Smooth muscle cell (in vitro differentiated cells): Measurements from ENCODE around the gene PARD3. TPM values are rescaled to one million over a fixed set of nuclear protein-coding genes. Genes with fewer than 3 reads are reported as not detected.

Experiments
- DNase-seq: peaks from one replicate; lab custom pipeline; 2025; ENCODE audit not compliant: unreplicated experiment; lab: John Stamatoyannopoulos, UW
- H2AFZ ChIP-seq: fragments of 200-600 bp; sonication (generic); 2 replicates; pipeline ENCODE4 v1.6.0; 2016; ENCODE audit warnings: antibody characterized with exemption, low read depth, mild to moderate bottlenecking
- H3F3A ChIP-seq: fragments of 200-600 bp; sonication (generic); 2 replicates; pipeline ENCODE4 v1.6.0; 2017; ENCODE audit warnings: antibody characterized with exemption, low read depth
- H3K27ac ChIP-seq: fragments of 200-600 bp; sonication (generic); 2 replicates; pipeline ENCODE4 v1.5.1; 2016; ENCODE audit warnings: low read depth, mild to moderate bottlenecking
- H3K27me3 ChIP-seq: fragments of 200-600 bp; sonication (generic); 2 replicates; pipeline ENCODE4 v1.6.1; 2016; ENCODE audit warnings: low read depth, mild to moderate bottlenecking
- H3K36me3 ChIP-seq: fragments of 200-600 bp; sonication (generic); 2 replicates; pipeline ENCODE4 v1.5.1; 2016; ENCODE audit warnings: low read depth
- H3K4me1 ChIP-seq: fragments of 200-600 bp; sonication (generic); 2 replicates; pipeline ENCODE4 v1.5.1; 2016; ENCODE audit warnings: low read depth
- H3K4me2 ChIP-seq: fragments of 200-600 bp; sonication (generic); 2 replicates; pipeline ENCODE4 v1.6.0; 2016; ENCODE audit warnings: mild to moderate bottlenecking
- H3K4me3 ChIP-seq: fragments of 200-600 bp; sonication (generic); 2 replicates; pipeline ENCODE4 v1.5.1; 2016; ENCODE audit warnings: mild to moderate bottlenecking
- H3K79me2 ChIP-seq: fragments of 200-600 bp; sonication (generic); 2 replicates; pipeline ENCODE4 v1.6.0; 2016; ENCODE audit warnings: low read depth, mild to moderate bottlenecking
- H3K9ac ChIP-seq: fragments of 200-600 bp; sonication (generic); 2 replicates; pipeline ENCODE4 v1.6.0; 2016; ENCODE audit warnings: low read depth
- H3K9me3 ChIP-seq: fragments of 200-600 bp; sonication (generic); replicated peaks from 2 replicates; pipeline ENCODE4 v1.5.1; 2016; ENCODE audit warnings: low read depth
- H4K20me1 ChIP-seq: fragments of 200-600 bp; sonication (generic); 2 replicates; pipeline ENCODE4 v1.6.0; 2016; ENCODE audit warnings: low read depth
- WGBS: methylation state at CpG from one replicate; pipeline ENCODE4 v1.1.7; 2016; ENCODE audit warnings: low lambda C conversion rate; 5-methylcytosine and 5-hydroxymethylcytosine counted together
- polyA plus RNA-seq: library from polyadenylated mRNA; unstranded; fragments of >200 nt; fragmentation: Nextera tagmentation; extraction: Ambion mirVana; gene quantifications from 2 replicates; pipeline ENCODE4 v1.2.1, GENCODE V29; 2016
- total RNA-seq: library from RNA; depleted of rRNA; stranded (reverse); fragments of >200 nt; gene quantifications from 2 replicates; pipeline ENCODE4 v1.2.3, GENCODE V29; 2014
- TF ChIP-seq, protein P1 (sequence below): fragments of 200-600 bp; sonication (generic); IDR thresholded peaks from 2 replicates; pipeline ENCODE4 v1.5.1; 2017; ENCODE audit warnings: borderline replicate concordance, mild to moderate bottlenecking, antibody characterized with exemption; ENCODE audit not compliant: insufficient read depth, poor library complexity, severe bottlenecking

Gene PARD3
- total and polyA plus RNA-seq, 2 experiments from 2014 or later, result 17.5 to 26.0 TPM

DNA sequence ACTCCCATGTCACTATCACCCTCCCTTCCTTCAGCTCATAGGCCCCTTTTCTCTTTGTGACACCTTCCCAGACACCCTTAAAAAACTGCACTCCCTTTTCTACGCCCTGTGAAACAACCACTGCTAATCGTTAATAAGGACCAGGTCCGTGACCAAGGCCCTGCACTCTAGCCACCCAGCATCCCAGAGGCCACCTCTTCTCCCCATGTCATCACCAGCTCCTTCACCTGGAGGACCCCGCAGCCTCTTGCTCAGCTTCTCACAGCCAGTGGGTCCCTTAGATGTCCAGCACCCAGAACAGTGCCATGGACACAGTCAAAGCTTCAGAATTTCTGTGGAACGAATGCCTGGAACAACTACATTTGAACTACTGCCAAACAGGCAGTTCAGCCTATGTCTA is 2.3 kb downstream of the PARD3 start:
- Histone ChIP-seq H3K27ac (no peak overlapping the region), H2AFZ (no peak overlapping the region), H3K9me3 (no peaks in the 10 kb centered on the region), H3K79me2 (peaks cover 54% of the 10 kb centered on the region), H3K9ac (no peak overlapping the region), H3K36me3 (no peaks in the 10 kb centered on the region), H3F3A (no peaks in the 10 kb centered on the region), H3K4me3 (peak overlapping the region; percentile 88), H3K4me2 (peak overlapping the region; percentile 95), H4K20me1 (peaks cover 59% of the 10 kb centered on the region), H3K27me3 (no peaks in the 10 kb centered on the region), H3K4me1 (peaks cover 18% of the 10 kb centered on the region)
- 87% methylated on average over 5 of the region's 5 CpGs for WGBS
- no peak for DNase-seq
- TF ChIP-seq, protein P1, sequence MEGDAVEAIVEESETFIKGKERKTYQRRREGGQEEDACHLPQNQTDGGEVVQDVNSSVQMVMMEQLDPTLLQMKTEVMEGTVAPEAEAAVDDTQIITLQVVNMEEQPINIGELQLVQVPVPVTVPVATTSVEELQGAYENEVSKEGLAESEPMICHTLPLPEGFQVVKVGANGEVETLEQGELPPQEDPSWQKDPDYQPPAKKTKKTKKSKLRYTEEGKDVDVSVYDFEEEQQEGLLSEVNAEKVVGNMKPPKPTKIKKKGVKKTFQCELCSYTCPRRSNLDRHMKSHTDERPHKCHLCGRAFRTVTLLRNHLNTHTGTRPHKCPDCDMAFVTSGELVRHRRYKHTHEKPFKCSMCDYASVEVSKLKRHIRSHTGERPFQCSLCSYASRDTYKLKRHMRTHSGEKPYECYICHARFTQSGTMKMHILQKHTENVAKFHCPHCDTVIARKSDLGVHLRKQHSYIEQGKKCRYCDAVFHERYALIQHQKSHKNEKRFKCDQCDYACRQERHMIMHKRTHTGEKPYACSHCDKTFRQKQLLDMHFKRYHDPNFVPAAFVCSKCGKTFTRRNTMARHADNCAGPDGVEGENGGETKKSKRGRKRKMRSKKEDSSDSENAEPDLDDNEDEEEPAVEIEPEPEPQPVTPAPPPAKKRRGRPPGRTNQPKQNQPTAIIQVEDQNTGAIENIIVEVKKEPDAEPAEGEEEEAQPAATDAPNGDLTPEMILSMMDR, result no peak

DNA sequence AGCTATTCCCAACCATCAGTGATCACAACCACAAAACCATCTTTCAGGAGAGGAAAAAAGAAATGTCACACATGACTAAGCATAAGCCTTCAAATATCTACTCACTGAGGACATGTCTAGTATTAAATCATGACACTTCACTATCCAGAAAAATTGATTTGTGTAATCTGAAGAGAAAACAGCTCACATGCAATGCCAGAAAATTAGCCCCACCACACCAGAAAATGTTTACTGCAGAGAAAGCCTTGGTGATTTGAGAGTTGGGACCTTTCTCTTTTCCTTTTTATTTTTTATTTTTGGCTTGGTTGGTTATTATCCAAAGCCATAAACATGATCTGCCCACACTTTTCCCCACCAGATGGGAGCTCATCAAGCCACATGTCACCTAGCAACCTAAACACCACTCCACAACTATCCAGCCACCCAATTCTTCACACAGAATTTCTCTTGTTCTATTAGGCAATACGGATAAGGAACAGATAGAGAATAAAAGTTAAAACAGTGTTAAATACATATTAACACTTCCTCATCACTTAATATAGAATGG is 3.1 kb downstream of the PARD3 start:
- Histone ChIP-seq H3K79me2 (peaks cover 61% of the 10 kb centered on the region), H2AFZ (no peak overlapping the region), H3K4me1 (peaks cover 18% of the 10 kb centered on the region), H3F3A (no peaks in the 10 kb centered on the region), H3K4me3 (no peak overlapping the region), H3K27ac (no peak overlapping the region), H4K20me1 (peaks cover 64% of the 10 kb centered on the region), H3K36me3 (no peaks in the 10 kb centered on the region), H3K4me2 (no peak overlapping the region), H3K9me3 (no peaks in the 10 kb centered on the region), H3K27me3 (no peaks in the 10 kb centered on the region), H3K9ac (no peak overlapping the region)
- no peak for DNase-seq
- WGBS, result 95% methylated on average over 1 of the region's 1 CpG
- TF ChIP-seq, protein P1, result no peak

DNA sequence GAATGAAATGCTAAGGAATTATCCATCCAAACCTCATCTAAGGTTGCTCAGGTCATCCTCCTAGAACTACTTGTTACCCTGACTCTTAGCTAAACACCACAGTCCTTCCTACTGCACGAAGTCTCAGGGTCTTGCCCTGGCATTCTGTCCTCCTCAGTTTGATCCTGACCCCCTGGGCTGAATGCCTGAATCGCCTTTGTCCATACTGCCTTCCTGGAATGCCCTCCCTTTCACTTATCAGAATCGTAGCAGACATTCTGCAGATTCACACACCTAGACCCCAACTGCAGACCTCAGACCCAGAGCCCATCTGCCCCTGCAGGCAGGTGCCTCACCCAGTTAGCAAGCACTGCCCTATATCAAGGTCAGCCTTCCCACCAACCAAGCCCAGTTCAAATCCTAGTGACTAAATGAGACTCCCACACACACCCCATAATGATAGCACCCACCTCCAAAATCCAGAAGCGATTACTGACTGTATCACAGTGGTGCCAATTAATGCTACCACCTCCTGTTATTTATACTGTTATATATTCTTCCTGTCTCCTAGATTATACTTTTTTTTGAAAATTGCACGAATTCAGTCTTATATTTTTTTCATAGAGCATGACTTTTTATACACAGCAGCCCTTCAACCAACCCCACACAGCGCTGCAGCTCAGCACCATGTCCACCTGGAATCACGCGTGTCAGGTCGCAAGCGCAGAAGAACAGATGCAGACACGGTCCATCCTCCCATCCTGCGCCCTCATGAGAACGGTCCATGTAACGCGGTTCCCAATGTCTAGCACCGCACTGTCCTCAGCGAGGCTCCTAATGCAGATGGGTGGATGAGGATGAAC is 3.7 kb downstream of the PARD3 start:
- WGBS, result 87% methylated on average over 17 of the region's 17 CpGs
- Histone ChIP-seq H4K20me1 (peaks cover 71% of the 10 kb centered on the region), H3K9me3 (no peaks in the 10 kb centered on the region), H3K36me3 (no peaks in the 10 kb centered on the region), H3K27me3 (no peaks in the 10 kb centered on the region), H3K4me2 (no peak overlapping the region), H3K4me1 (peaks cover 18% of the 10 kb centered on the region), H3K79me2 (peaks cover 68% of the 10 kb centered on the region), H3K4me3 (no peak overlapping the region), H3F3A (no peaks in the 10 kb centered on the region), H3K9ac (no peak overlapping the region), H2AFZ (no peak overlapping the region), H3K27ac (no peak overlapping the region)
- DNase-seq, result no peak
- TF ChIP-seq, protein P1, result no peak
